HepG2 (cell line): ENCODE data around the gene SMIM13. TPM values are rescaled to one million over a fixed set of nuclear protein-coding genes. Genes with fewer than 3 reads are reported as not detected.

Experiments
- ATAC-seq: fragments of 200-7000 bp; cut with Tn5 transposase; 3 replicates; pipeline ENCODE4 v1.9.1; 2020; ENCODE audit warnings: mild to moderate bottlenecking, moderate library complexity
- BruUV-seq: library from RNA; stranded (reverse); fragments of 400-500 nt; replicated peaks from 2 replicates; lab custom pipeline; 2021; lab: Mats Ljungman, UMichigan
- CTCF ChIA-PET: fragments of 300-600 bp; formaldehyde crosslinking; extraction: SDS; loops from one replicate; lab custom pipeline; 2021; ENCODE audit warnings: low total read pairs, inconsistent platforms, low intra/inter-chr PET ratio; lab: Yijun Ruan, JAX
- POLR2A ChIA-PET: fragments of 350-600 bp; sonication (Branson Sonifier 250); formaldehyde crosslinking; loops from one replicate; lab custom pipeline; 2020; ENCODE audit warnings: antibody characterized with exemption, inconsistent platforms; lab: Yijun Ruan, JAX
- DNase-seq: peaks from one replicate; pipeline ENCODE4 v3.0.0-alpha.2; 2015; ENCODE audit warnings: low spot score
- FAIRE-seq: peaks from 3 replicates; lab custom pipeline; 2011; peaks lifted over from hg19 to GRCh38; lab: Jason Lieb, UNC
- H2AFZ ChIP-seq: one replicate; pipeline ENCODE4 v1.6.1; 2011; ENCODE audit warnings: low read length, inconsistent platforms
- H3K27ac ChIP-seq: fragments of 300-600 bp; 3 replicates; pipeline ENCODE4 v1.8.0; 2011; ENCODE audit warnings: mixed run types, mild to moderate bottlenecking, mixed read lengths, low read length, inconsistent platforms; ENCODE audit not compliant: insufficient read depth; ENCODE audit errors: extremely low read length
- H3K27me3 ChIP-seq, 2 experiments: fragments of 200-600 bp in 1 of 2; 2 replicates in 1 of 2; 3 replicates in 1 of 2; pipeline versions ENCODE4 v1.6.0 to v1.8.0; 2011; ENCODE audit warnings: low read length in 2 of 2, mild to moderate bottlenecking in 2 of 2, moderate library complexity in 2 of 2, inconsistent platforms in 1 of 2; ENCODE audit not compliant: insufficient read depth in 2 of 2, control insufficient read depth in 1 of 2
- H3K36me3 ChIP-seq, 2 experiments: fragments of 200-600 bp in 1 of 2; replicated peaks in 1 of 2; 2 replicates in 1 of 2; 3 replicates in 1 of 2; pipeline versions ENCODE4 v1.5.1 to v1.8.0; 2011; ENCODE audit warnings: low read length in 2 of 2, inconsistent platforms in 1 of 2; ENCODE audit not compliant: insufficient read depth in 2 of 2, control insufficient read depth in 1 of 2
- H3K4me1 ChIP-seq: 2 replicates; pipeline ENCODE4 v1.5.1; 2012; ENCODE audit warnings: low read length, inconsistent platforms; ENCODE audit not compliant: insufficient read depth
- H3K4me2 ChIP-seq: 2 replicates; pipeline ENCODE4 v1.6.0; 2011; ENCODE audit warnings: low read depth, low read length, inconsistent platforms
- H3K4me3 ChIP-seq, 3 experiments: fragments of 200-600 bp in 1 of 3; sonication (generic), shearing (Covaris generic) in 1 of 3; replicated peaks in 1 of 3; 2 replicates each; pipeline ENCODE4 v1.5.1; 2011 to 2016; ENCODE audit warnings: low read length in 3 of 3, inconsistent platforms in 2 of 3, low read depth in 2 of 3, mild to moderate bottlenecking in 2 of 3, control low read depth in 1 of 3, mixed read lengths in 1 of 3; ENCODE audit not compliant: insufficient read depth in 1 of 3
- H3K79me2 ChIP-seq: one replicate; pipeline ENCODE4 v1.6.1; 2011; ENCODE audit warnings: low read length, inconsistent platforms; ENCODE audit not compliant: insufficient read depth
- H3K9ac ChIP-seq: 2 replicates; pipeline ENCODE4 v1.6.0; 2011; ENCODE audit warnings: mild to moderate bottlenecking, low read depth, low read length, inconsistent platforms; ENCODE audit not compliant: insufficient read depth
- H3K9me3 ChIP-seq: 2 replicates; pipeline ENCODE4 v1.5.1; 2012; ENCODE audit warnings: mild to moderate bottlenecking, low read length
- H4K20me1 ChIP-seq: 2 replicates; pipeline ENCODE4 v1.6.0; 2011; ENCODE audit warnings: inconsistent platforms, mild to moderate bottlenecking, low read length, moderate library complexity; ENCODE audit not compliant: insufficient read depth
- ATF5 ChIP-seq: sonication (generic); formaldehyde crosslinking; IDR thresholded peaks from 2 replicates; pipeline ENCODE4 v1.4.0; 2020; ENCODE audit warnings: mild to moderate bottlenecking, low read depth, missing genetic modification reagents
- HIC2 ChIP-seq: sonication (generic); formaldehyde crosslinking; IDR thresholded peaks from 2 replicates; pipeline ENCODE4 v1.9.0; 2022; ENCODE audit warnings: low read depth, missing genetic modification reagents
- KLF12 ChIP-seq: sonication (generic); formaldehyde crosslinking; IDR thresholded peaks from 2 replicates; pipeline ENCODE4 v1.4.0; 2020; ENCODE audit warnings: missing genetic modification reagents, borderline replicate concordance
- SMC3 ChIP-seq: IDR thresholded peaks from 2 replicates; pipeline ENCODE4 v1.6.1; 2011; ENCODE audit warnings: low read length, improper control_type of control experiment
- ZMAT5 ChIP-seq: sonication (generic); formaldehyde crosslinking; IDR thresholded peaks from 2 replicates; pipeline ENCODE4 v1.5.0; 2020; ENCODE audit warnings: mild to moderate bottlenecking, low read depth, missing genetic modification reagents, borderline replicate concordance
- ZNF264 ChIP-seq: sonication (generic); formaldehyde crosslinking; IDR thresholded peaks from 2 replicates; pipeline ENCODE4 v1.4.0; 2020; ENCODE audit warnings: missing genetic modification reagents
- ZNF556 ChIP-seq: sonication (generic); formaldehyde crosslinking; IDR thresholded peaks from 2 replicates; pipeline ENCODE4 v1.4.0; 2020; ENCODE audit warnings: mild to moderate bottlenecking, missing genetic modification reagents, borderline replicate concordance
- WGBS: methylation state at CpG from one replicate; pipeline ENCODE4 v1.1.6; 2017; ENCODE audit warnings: low lambda C conversion rate; 5-methylcytosine and 5-hydroxymethylcytosine counted together
- in situ Hi-C: cut with HindIII; loops from 2 replicates; pipeline ENCODE4 v1.10.0; 2017; ENCODE audit warnings: low pct_unique_long_range_greater_than_20kb; ENCODE audit not compliant: extremely low pct_ligation_motif_present
- intact Hi-C: fragments of 100-400 bp; cut with micrococcal nuclease; formaldehyde crosslinking; loops from one replicate; pipeline ENCODE4 v1.10.0; 2022; ENCODE audit not compliant: unreplicated experiment
- polyA plus RNA-seq, 8 experiments: library from polyadenylated mRNA; depleted of rRNA in 3 of 8; stranded (reverse) in 7 of 8; unstranded in 1 of 8; fragments of >200 nt; fragmentation: Illumina TruSeq in 4 of 8; extraction: Trizol in 4 of 8; gene quantifications; 2 replicates each; pipeline versions ENCODE4 v1.2.1 to v1.2.3, GENCODE V29; 2011 to 2016; ENCODE audit warnings: low read depth in 4 of 8, missing spikeins in 1 of 8, mixed read lengths in 1 of 8; ENCODE audit not compliant: insufficient read depth in 1 of 8
- total RNA-seq, 5 experiments: library from RNA; depleted of rRNA; stranded (reverse); fragments of >200 nt; fragmentation: Illumina TruSeq; extraction: Trizol; gene quantifications; 2 replicates each; pipeline ENCODE4 v1.2.3, GENCODE V29; 2016; ENCODE audit warnings: low read depth in 1 of 5

SMIM13 gene
- total and polyA plus RNA-seq, 2 of the 13 experiments (the other 11 are each of a cell fraction or from before 2014, with no cell fraction given) = 2.7 to 10.2 TPM

GRCh38 chr6:11054722-11055121 is 38.9 kb upstream of the SMIM13 start:
- 88% methylated on average over 1 of the region's 1 CpG for WGBS
- Histone ChIP-seq H3K4me1 (peaks cover 44% of the 10 kb centered on the region), H3K9me3 (no peaks in the 10 kb centered on the region), H3K4me2 (peak overlapping the region; percentile 32; the same call in 1 of the 2 replicates), H3K27ac (peak overlapping the region; percentile 59), H3K27me3 (no peaks in the 10 kb centered on the region), H3K9ac (no peak overlapping the region), H4K20me1 (no peaks in the 10 kb centered on the region), H3K36me3 (no peaks in the 10 kb centered on the region), H3K79me2 (no peaks in the 10 kb centered on the region), H3K4me3 (no peak overlapping the region), H2AFZ (no peak overlapping the region)
- in situ Hi-C loops = loop anchor here (25.0 kb wide), 1 partner anchor 567 kb away; no protein-coding TSS in a partner anchor
- BruUV-seq = no TSS peak
- FAIRE-seq = no peak
- intact Hi-C loops = no loop called here
- TF ChIP-seq ATF5 (CRISPR knock-in tag) (no peak), HIC2 (CRISPR knock-in tag) (no peak), SMC3 (no peak), ZNF556 (CRISPR knock-in tag) (no peak), ZMAT5 (CRISPR knock-in tag) (no peak), KLF12 (CRISPR knock-in tag) (no peak), ZNF264 (CRISPR knock-in tag) (no peak)
- DNase-seq = no peak
- ATAC-seq = peak; percentile 44
- POLR2A ChIA-PET = interaction anchor here (0.6 to 2.1 kb wide), 4 partner anchors 12 to 47 kb away, joined by 3 to 7 read pairs (median 4); no protein-coding TSS in a partner anchor
- CTCF ChIA-PET = interaction anchor here (1.5 to 2.2 kb wide), 3 partner anchors 9 to 100 kb away, joined by 3 to 7 read pairs (median 3); partner anchors contain the start of gene ELOVL2
